ENCODE results near the gene AP2S1.

- no peak for TF ChIP-seq POLR2AphosphoS5 (IDR thresholded peaks at IDR 0.05; ENCODE audit: low read depth)
- peak; percentile 73 for TF ChIP-seq CTCF (IDR thresholded peaks at IDR 0.05; ENCODE audit: insufficient read depth, low read length)
- TF ChIP-seq, protein P1, sequence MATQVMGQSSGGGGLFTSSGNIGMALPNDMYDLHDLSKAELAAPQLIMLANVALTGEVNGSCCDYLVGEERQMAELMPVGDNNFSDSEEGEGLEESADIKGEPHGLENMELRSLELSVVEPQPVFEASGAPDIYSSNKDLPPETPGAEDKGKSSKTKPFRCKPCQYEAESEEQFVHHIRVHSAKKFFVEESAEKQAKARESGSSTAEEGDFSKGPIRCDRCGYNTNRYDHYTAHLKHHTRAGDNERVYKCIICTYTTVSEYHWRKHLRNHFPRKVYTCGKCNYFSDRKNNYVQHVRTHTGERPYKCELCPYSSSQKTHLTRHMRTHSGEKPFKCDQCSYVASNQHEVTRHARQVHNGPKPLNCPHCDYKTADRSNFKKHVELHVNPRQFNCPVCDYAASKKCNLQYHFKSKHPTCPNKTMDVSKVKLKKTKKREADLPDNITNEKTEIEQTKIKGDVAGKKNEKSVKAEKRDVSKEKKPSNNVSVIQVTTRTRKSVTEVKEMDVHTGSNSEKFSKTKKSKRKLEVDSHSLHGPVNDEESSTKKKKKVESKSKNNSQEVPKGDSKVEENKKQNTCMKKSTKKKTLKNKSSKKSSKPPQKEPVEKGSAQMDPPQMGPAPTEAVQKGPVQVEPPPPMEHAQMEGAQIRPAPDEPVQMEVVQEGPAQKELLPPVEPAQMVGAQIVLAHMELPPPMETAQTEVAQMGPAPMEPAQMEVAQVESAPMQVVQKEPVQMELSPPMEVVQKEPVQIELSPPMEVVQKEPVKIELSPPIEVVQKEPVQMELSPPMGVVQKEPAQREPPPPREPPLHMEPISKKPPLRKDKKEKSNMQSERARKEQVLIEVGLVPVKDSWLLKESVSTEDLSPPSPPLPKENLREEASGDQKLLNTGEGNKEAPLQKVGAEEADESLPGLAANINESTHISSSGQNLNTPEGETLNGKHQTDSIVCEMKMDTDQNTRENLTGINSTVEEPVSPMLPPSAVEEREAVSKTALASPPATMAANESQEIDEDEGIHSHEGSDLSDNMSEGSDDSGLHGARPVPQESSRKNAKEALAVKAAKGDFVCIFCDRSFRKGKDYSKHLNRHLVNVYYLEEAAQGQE (IDR thresholded peaks at IDR 0.05; ENCODE audit: insufficient replicate concordance, low read depth) = no peak
- TF ChIP-seq GABPA (IDR thresholded peaks at IDR 0.05; ENCODE audit: low read depth) = no peak
Observed at GRCh38 chr19:46840498-46840942, 10.1 kb downstream of the AP2S1 start.

Measured in HL-60 (cell line).